ENCODE measurements around the gene RASAL3. TPM values are rescaled to one million over a fixed set of nuclear protein-coding genes. Genes with fewer than 3 reads are reported as not detected.

The RASAL3 gene
- total and polyA plus RNA-seq, 8 donors, result 2.0 to 27.1 (median 2.7) TPM

GRCh38 chr19:15456871-15457700, 7.3 kb downstream of the RASAL3 start:
- peak in 1 of 4 donors; percentile 67 for DNase-seq
- peaks cover 6% of the 10 kb centered on the region in 2 donors for H3K4me1 ChIP-seq
- peaks cover 11 to 41% of the 10 kb centered on the region in 2 donors for H3K27me3 ChIP-seq
- intact Hi-C loops (cut with DNase I), result no loop called here
- ATAC-seq, result peak; percentile 5
- no peak overlapping the region for H3K4me3 ChIP-seq
- no peak overlapping the region for H3K27ac ChIP-seq
- H3K9me3 ChIP-seq, result no peaks in the 10 kb centered on the region
- TF ChIP-seq CTCF (IDR thresholded peaks at IDR 0.05), result no peak
- H3K36me3 ChIP-seq, result peaks cover 0 to 81% of the 10 kb centered on the region in 2 donors

GRCh38 chr19:15456441-15456840, 7.9 kb downstream of the RASAL3 start:
- Histone ChIP-seq H3K4me3 (no peak overlapping the region), H3K27me3 (peaks cover 11 to 41% of the 10 kb centered on the region in 2 donors), H3K4me1 (peaks cover 5 to 6% of the 10 kb centered on the region in 2 donors), H3K9me3 (no peaks in the 10 kb centered on the region), H3K36me3 (peaks cover 0 to 80% of the 10 kb centered on the region in 2 donors), H3K27ac (no peak overlapping the region)
- peak in 1 of 4 donors; percentile 50 for DNase-seq
- TF ChIP-seq CTCF (IDR thresholded peaks at IDR 0.05), result no peak
- no peak for ATAC-seq
- intact Hi-C loops (cut with DNase I), result no loop called here

GRCh38 chr19:15455996-15456395, 8.3 kb downstream of the RASAL3 start:
- no peaks in the 10 kb centered on the region for H3K9me3 ChIP-seq
- intact Hi-C loops (cut with DNase I), result no loop called here
- peaks cover 5 to 6% of the 10 kb centered on the region in 2 donors for H3K4me1 ChIP-seq
- ATAC-seq (no peak), DNase-seq (peak in 1 of 4 donors; percentile 26)
- peaks cover 0 to 76% of the 10 kb centered on the region in 2 donors for H3K36me3 ChIP-seq
- H3K27ac ChIP-seq, result no peak overlapping the region
- no peak for TF ChIP-seq CTCF (IDR thresholded peaks at IDR 0.05)
- H3K4me3 ChIP-seq, result no peak overlapping the region
- H3K27me3 ChIP-seq, result peaks cover 11 to 41% of the 10 kb centered on the region in 2 donors

GRCh38 chr19:15453906-15454860, 10.2 kb downstream of the RASAL3 start:
- peaks cover 11 to 41% of the 10 kb centered on the region in 2 donors for H3K27me3 ChIP-seq
- H3K36me3 ChIP-seq, result peaks cover 0 to 62% of the 10 kb centered on the region in 2 donors
- ATAC-seq, result no peak
- no peaks in the 10 kb centered on the region for H3K9me3 ChIP-seq
- peaks cover 6 to 7% of the 10 kb centered on the region in 2 donors for H3K4me1 ChIP-seq
- DNase-seq, result peak in 1 of 4 donors; percentile 68
- H3K4me3 ChIP-seq, result no peak overlapping the region
- intact Hi-C loops (cut with DNase I), result no loop called here
- H3K27ac ChIP-seq, result no peak overlapping the region
- TF ChIP-seq CTCF (IDR thresholded peaks at IDR 0.05), result no peak
